GM18868 (cell line): ENCODE data around the gene CRABP2.
A peak's percentile ranks its signal among the peaks of the same experiment; 100 is the strongest.

Experiments
- ATAC-seq: cut with Tn5 transposase; IDR thresholded peaks from one replicate; pipeline ENCODE4 v1.9.1; 2021; ENCODE audit warnings: mild to moderate bottlenecking, moderate library complexity; ENCODE audit not compliant: unreplicated experiment

Gene CRABP2

GRCh38 chr1:156691665-156692440 lies 13.5 kb downstream of the CRABP2 start:
- ATAC-seq: no peak

- ATAC-seq: no peak
Measured at GRCh38 chr1:156691191-156691590, 14.2 kb downstream of the CRABP2 start.

GRCh38 chr1:156690675-156691036 lies 14.7 kb downstream of the CRABP2 start:
- ATAC-seq: no peak

GRCh38 chr1:156689953-156690674 lies 15.3 kb downstream of the CRABP2 start:
- no peak for ATAC-seq

- ATAC-seq: peak; percentile 63
Measured at GRCh38 chr1:156689035-156689952, 16.1 kb downstream of the CRABP2 start.

- no peak for ATAC-seq
Measured at GRCh38 chr1:156684227-156684782, 21.1 kb downstream of the CRABP2 start.

GRCh38 chr1:156682166-156682890 lies 23.1 kb downstream of the CRABP2 start:
- ATAC-seq: no peak

GRCh38 chr1:156681196-156681960 lies 24.0 kb downstream of the CRABP2 start:
- no peak for ATAC-seq

GRCh38 chr1:156680056-156680455 lies 25.3 kb downstream of the CRABP2 start:
- ATAC-seq: no peak

GRCh38 chr1:156677616-156678596 lies 27.5 kb downstream of the CRABP2 start:
- ATAC-seq: no peak

GRCh38 chr1:156676820-156677615 lies 28.4 kb downstream of the CRABP2 start, which contains the start of gene NES:
TSS of gene NES (minus strand) at chr1:156677407. CDS start at chr1:156677264, 143 bp downstream.
- no peak for ATAC-seq

GRCh38 chr1:156676114-156676819 lies 29.1 kb downstream of the CRABP2 start:
- ATAC-seq: no peak

GRCh38 chr1:156675210-156676113 lies 29.9 kb downstream of the CRABP2 start:
- ATAC-seq: no peak

GRCh38 chr1:156673387-156674121 lies 31.8 kb downstream of the CRABP2 start:
- ATAC-seq: no peak

GRCh38 chr1:156671804-156672203 lies 33.6 kb downstream of the CRABP2 start:
- ATAC-seq: no peak
